Measurements from ENCODE around the gene OPA1.

The OPA1 gene

GRCh38 chr3:193563426-193563825, 29.6 kb upstream of the OPA1 start:
- Histone ChIP-seq H3K9me3 (ENCODE audit: control insufficient read depth in 1 of 2, low read length in 2 of 2) (no peaks in the 10 kb centered on the region), H3K27ac (ENCODE audit: low read length) (no peak overlapping the region), H3K4me1 (ENCODE audit: control insufficient read depth in 1 of 2, insufficient read depth in 2 of 2, low read length in 2 of 2) (no peaks in the 10 kb centered on the region), H3K4me3 (ENCODE audit: low read depth in 1 of 2, low read length in 2 of 2) (no peak overlapping the region), H3K36me3 (ENCODE audit: control insufficient read depth in 1 of 2, insufficient read depth in 2 of 2, low read length in 2 of 2) (no peaks in the 10 kb centered on the region), H3K27me3 (ENCODE audit: low read depth, low read length) (no peaks in the 10 kb centered on the region)

GRCh38 chr3:193564012-193564411, 29.0 kb upstream of the OPA1 start:
- Histone ChIP-seq H3K36me3 (ENCODE audit: control insufficient read depth in 1 of 2, insufficient read depth in 2 of 2, low read length in 2 of 2) (no peaks in the 10 kb centered on the region), H3K27me3 (ENCODE audit: low read depth, low read length) (no peaks in the 10 kb centered on the region), H3K4me1 (ENCODE audit: control insufficient read depth in 1 of 2, insufficient read depth in 2 of 2, low read length in 2 of 2) (no peaks in the 10 kb centered on the region), H3K4me3 (ENCODE audit: low read depth in 1 of 2, low read length in 2 of 2) (no peak overlapping the region), H3K9me3 (ENCODE audit: control insufficient read depth in 1 of 2, low read length in 2 of 2) (no peaks in the 10 kb centered on the region), H3K27ac (ENCODE audit: low read length) (no peak overlapping the region)

GRCh38 chr3:193569119-193569518, 23.9 kb upstream of the OPA1 start:
- Histone ChIP-seq H3K9me3 (ENCODE audit: control insufficient read depth in 1 of 2, low read length in 2 of 2) (no peaks in the 10 kb centered on the region), H3K4me1 (ENCODE audit: control insufficient read depth in 1 of 2, insufficient read depth in 2 of 2, low read length in 2 of 2) (no peaks in the 10 kb centered on the region), H3K4me3 (ENCODE audit: low read depth in 1 of 2, low read length in 2 of 2) (no peak overlapping the region), H3K36me3 (ENCODE audit: control insufficient read depth in 1 of 2, insufficient read depth in 2 of 2, low read length in 2 of 2) (no peaks in the 10 kb centered on the region), H3K27ac (ENCODE audit: low read length) (no peak overlapping the region), H3K27me3 (ENCODE audit: low read depth, low read length) (no peaks in the 10 kb centered on the region)

- Histone ChIP-seq H3K4me1 (ENCODE audit: control insufficient read depth in 1 of 2, insufficient read depth in 2 of 2, low read length in 2 of 2) (no peaks in the 10 kb centered on the region), H3K4me3 (ENCODE audit: low read depth in 1 of 2, low read length in 2 of 2) (no peak overlapping the region), H3K27me3 (ENCODE audit: low read depth, low read length) (no peaks in the 10 kb centered on the region), H3K9me3 (ENCODE audit: control insufficient read depth in 1 of 2, low read length in 2 of 2) (no peaks in the 10 kb centered on the region), H3K27ac (ENCODE audit: low read length) (no peak overlapping the region), H3K36me3 (ENCODE audit: control insufficient read depth in 1 of 2, insufficient read depth in 2 of 2, low read length in 2 of 2) (no peaks in the 10 kb centered on the region)
Observed at GRCh38 chr3:193572426-193572908, 20.5 kb upstream of the OPA1 start.

GRCh38 chr3:193573403-193574191, 19.4 kb upstream of the OPA1 start:
- Histone ChIP-seq H3K36me3 (ENCODE audit: control insufficient read depth in 1 of 2, insufficient read depth in 2 of 2, low read length in 2 of 2) (no peaks in the 10 kb centered on the region), H3K27ac (ENCODE audit: low read length) (no peak overlapping the region), H3K4me1 (ENCODE audit: control insufficient read depth in 1 of 2, insufficient read depth in 2 of 2, low read length in 2 of 2) (no peaks in the 10 kb centered on the region), H3K27me3 (ENCODE audit: low read depth, low read length) (no peaks in the 10 kb centered on the region), H3K9me3 (ENCODE audit: control insufficient read depth in 1 of 2, low read length in 2 of 2) (no peaks in the 10 kb centered on the region), H3K4me3 (ENCODE audit: low read depth in 1 of 2, low read length in 2 of 2) (no peak overlapping the region)

GRCh38 chr3:193574488-193575070, 18.4 kb upstream of the OPA1 start:
- Histone ChIP-seq H3K27me3 (ENCODE audit: low read depth, low read length) (no peaks in the 10 kb centered on the region), H3K36me3 (ENCODE audit: control insufficient read depth in 1 of 2, insufficient read depth in 2 of 2, low read length in 2 of 2) (no peaks in the 10 kb centered on the region), H3K4me1 (ENCODE audit: control insufficient read depth in 1 of 2, insufficient read depth in 2 of 2, low read length in 2 of 2) (no peaks in the 10 kb centered on the region), H3K9me3 (ENCODE audit: control insufficient read depth in 1 of 2, low read length in 2 of 2) (no peaks in the 10 kb centered on the region), H3K4me3 (ENCODE audit: low read depth in 1 of 2, low read length in 2 of 2) (no peak overlapping the region), H3K27ac (ENCODE audit: low read length) (no peak overlapping the region)

GRCh38 chr3:193585530-193585929, 7.5 kb upstream of the OPA1 start:
- Histone ChIP-seq H3K4me1 (ENCODE audit: control insufficient read depth in 1 of 2, insufficient read depth in 2 of 2, low read length in 2 of 2) (no peaks in the 10 kb centered on the region), H3K9me3 (ENCODE audit: control insufficient read depth in 1 of 2, low read length in 2 of 2) (no peaks in the 10 kb centered on the region), H3K4me3 (ENCODE audit: low read depth in 1 of 2, low read length in 2 of 2) (no peak overlapping the region), H3K27ac (ENCODE audit: low read length) (no peak overlapping the region), H3K27me3 (ENCODE audit: low read depth, low read length) (no peaks in the 10 kb centered on the region), H3K36me3 (ENCODE audit: control insufficient read depth in 1 of 2, insufficient read depth in 2 of 2, low read length in 2 of 2) (no peaks in the 10 kb centered on the region)

- no peaks in the 10 kb centered on the region for H3K36me3 ChIP-seq (ENCODE audit: control insufficient read depth in 1 of 2, insufficient read depth in 2 of 2, low read length in 2 of 2)
- no peak overlapping the region for H3K4me3 ChIP-seq (ENCODE audit: low read depth in 1 of 2, low read length in 2 of 2)
Observed at GRCh38 chr3:193586526-193586925, 6.5 kb upstream of the OPA1 start.

GRCh38 chr3:193589129-193589528, 3.9 kb upstream of the OPA1 start:
- Histone ChIP-seq H3K27me3 (ENCODE audit: low read depth, low read length) (no peaks in the 10 kb centered on the region), H3K4me1 (ENCODE audit: control insufficient read depth in 1 of 2, insufficient read depth in 2 of 2, low read length in 2 of 2) (peaks cover 5 to 10% of the 10 kb centered on the region in 2 donors), H3K4me3 (ENCODE audit: low read depth in 1 of 2, low read length in 2 of 2) (no peak overlapping the region), H3K27ac (ENCODE audit: low read length) (no peak overlapping the region), H3K36me3 (ENCODE audit: control insufficient read depth in 1 of 2, insufficient read depth in 2 of 2, low read length in 2 of 2) (no peaks in the 10 kb centered on the region), H3K9me3 (ENCODE audit: control insufficient read depth in 1 of 2, low read length in 2 of 2) (no peaks in the 10 kb centered on the region)

More at GRCh38 chr3:193586526-193586925, 6.5 kb upstream of the OPA1 start:
- no peaks in the 10 kb centered on the region for H3K9me3 ChIP-seq (ENCODE audit: control insufficient read depth in 1 of 2, low read length in 2 of 2)
- no peaks in the 10 kb centered on the region for H3K4me1 ChIP-seq (ENCODE audit: control insufficient read depth in 1 of 2, insufficient read depth in 2 of 2, low read length in 2 of 2)
- no peaks in the 10 kb centered on the region for H3K27me3 ChIP-seq (ENCODE audit: low read depth, low read length)
- H3K27ac ChIP-seq (ENCODE audit: low read length): no peak overlapping the region

GRCh38 chr3:193589616-193590015, 3.4 kb upstream of the OPA1 start:
- no peaks in the 10 kb centered on the region for H3K36me3 ChIP-seq (ENCODE audit: control insufficient read depth in 1 of 2, insufficient read depth in 2 of 2, low read length in 2 of 2)
- no peaks in the 10 kb centered on the region for H3K27me3 ChIP-seq (ENCODE audit: low read depth, low read length)
- no peak overlapping the region for H3K4me3 ChIP-seq (ENCODE audit: low read depth in 1 of 2, low read length in 2 of 2)
- H3K4me1 ChIP-seq (ENCODE audit: control insufficient read depth in 1 of 2, insufficient read depth in 2 of 2, low read length in 2 of 2): peaks cover 5 to 15% of the 10 kb centered on the region in 2 donors
- no peak overlapping the region for H3K27ac ChIP-seq (ENCODE audit: low read length)
- no peaks in the 10 kb centered on the region for H3K9me3 ChIP-seq (ENCODE audit: control insufficient read depth in 1 of 2, low read length in 2 of 2)

- Histone ChIP-seq H3K4me3 (ENCODE audit: low read depth in 1 of 2, low read length in 2 of 2) (no peak overlapping the region), H3K27me3 (ENCODE audit: low read depth, low read length) (no peaks in the 10 kb centered on the region), H3K9me3 (ENCODE audit: control insufficient read depth in 1 of 2, low read length in 2 of 2) (no peaks in the 10 kb centered on the region), H3K4me1 (ENCODE audit: control insufficient read depth in 1 of 2, insufficient read depth in 2 of 2, low read length in 2 of 2) (peaks cover 8 to 20% of the 10 kb centered on the region in 2 donors), H3K36me3 (ENCODE audit: control insufficient read depth in 1 of 2, insufficient read depth in 2 of 2, low read length in 2 of 2) (no peaks in the 10 kb centered on the region), H3K27ac (ENCODE audit: low read length) (no peak overlapping the region)
Observed at GRCh38 chr3:193590088-193590856, 2.7 kb upstream of the OPA1 start.
